Measurements from ENCODE around the gene BHLHE41.

The BHLHE41 gene

GRCh38 chr12:26077915-26078702 is 46.7 kb downstream of the BHLHE41 start:
- DNase-seq, result peak; percentile 53
